Adrenal gland (tissue), 12 donors: ENCODE measurements around the gene STAT4. TPM values are rescaled to one million over a fixed set of nuclear protein-coding genes. Genes with fewer than 3 reads are reported as not detected.

Experiments
- DNase-seq, 7 donors: peaks; one replicate each; pipeline ENCODE4 v3.0.0-alpha.2; 2019 to 2020
- H3K27ac ChIP-seq, 5 donors: fragments of 200-600 bp; sonication (generic) in 4 of 5; 1 replicate in 3 of 5; 2 replicates in 2 of 5; pipeline versions ENCODE4 v1.5.1 to v1.8.0; 2016 to 2020; ENCODE audit warnings: mild to moderate bottlenecking in 1 of 5
- H3K27me3 ChIP-seq: fragments of 200-600 bp; 2 replicates; pipeline ENCODE4 v1.8.0; 2021
- H3K36me3 ChIP-seq, 2 donors: fragments of 200-600 bp; replicated peaks in 1 of 2; 1 replicate in 1 of 2; 2 replicates in 1 of 2; pipeline versions ENCODE4 v1.5.1 to v1.8.0; 2018 to 2022
- H3K4me1 ChIP-seq, 2 donors: fragments of 200-600 bp; replicated peaks in 1 of 2; 1 replicate in 1 of 2; 2 replicates in 1 of 2; pipeline versions ENCODE4 v1.5.1 to v1.8.0; 2018 to 2021
- H3K4me3 ChIP-seq, 4 donors: fragments of 200-600 bp; sonication (generic) in 3 of 4; one replicate each; pipeline ENCODE4 v1.5.1; 2016 to 2018
- H3K9me3 ChIP-seq, 3 donors: fragments of 200-600 bp; sonication (generic) in 1 of 3; replicated peaks in 1 of 3; 1 replicate in 2 of 3; 2 replicates in 1 of 3; pipeline versions ENCODE4 v1.5.1 to v1.8.0; 2016 to 2021
- CTCF ChIP-seq, 6 experiments: fragments of 450-650 bp in 4 of 6; fragments of 200-600 bp in 2 of 6; sonication (generic) in 1 of 6; IDR thresholded peaks; 1 replicate in 5 of 6; 2 replicates in 1 of 6; pipeline versions ENCODE4 v1.5.1 to v1.8.0; 2016 to 2021; ENCODE audit warnings: antibody characterized with exemption in 6 of 6, mild to moderate bottlenecking in 2 of 6, moderate library complexity in 1 of 6
- POLR2A ChIP-seq, 2 donors: fragments of 450-650 bp; IDR thresholded peaks; one replicate each; pipeline ENCODE4 v1.6.1; 2017; ENCODE audit warnings: antibody characterized with exemption in 2 of 2, mild to moderate bottlenecking in 2 of 2, moderate library complexity in 1 of 2
- WGBS, 4 donors: extraction: QIAGEN DNeasy Blood & Tissue Kit in 2 of 4; methylation state at CpG; one replicate each; pipeline versions ENCODE4 v1.1.5 to v1.1.7; 2013 to 2017; 5-methylcytosine and 5-hydroxymethylcytosine counted together
- intact Hi-C, 2 donors: fragments of 100-400 bp; cut with DNase I; formaldehyde crosslinking; loops; one replicate each; pipeline versions ENCODE4 v1.14.1 to v1.15.0; 2022 to 2023
- polyA plus RNA-seq, 3 donors: library from polyadenylated mRNA; stranded (reverse); fragments of 200-250 nt in 2 of 3; fragments of 350-450 nt in 1 of 3; fragmentation: Illumina TruSeq in 1 of 3; extraction: RNeasy Lipid Tissue Mini Kit (QIAGEN cat#74804) in 1 of 3; gene quantifications; one replicate each; pipeline ENCODE4 v1.2.3, GENCODE V29; 2013 to 2014
- total RNA-seq, 9 donors: library from RNA; depleted of rRNA in 4 of 9; stranded (reverse); fragments of >200 nt in 4 of 9; fragments of 120-200 nt in 1 of 9; fragmentation: NEBNext Ultra II Directional in 1 of 9; extraction: Animal tissue kit (Norgen Biotek cat#: 25700) in 1 of 9; gene quantifications; one replicate each; pipeline versions ENCODE4 v1.1.0 to v1.2.4, GENCODE V29; 2013 to 2023
- donor health status: healthy with polysubstance abuse.
- donor health status: Bipolar disorder and iron deficiency.
- donor health status: DM: yes; HTN: yes; CAD: no.
- donor health status: DM: no; HTN: no; CAD: no.
- donor health status: DM: no; HTN: no; CAD: no.
- donor health status: DM: yes; HTN: yes; CAD: no.

STAT4 gene
- total and polyA plus RNA-seq, 12 donors = 0.52 to 5.1 (median 1.4) TPM

- Histone ChIP-seq H3K36me3 (peaks cover 0 to 22% of the 10 kb centered on the region in 2 donors), H3K27me3 (no peaks in the 10 kb centered on the region), H3K27ac (peak overlapping the region; percentile 15 to 97 (median 90)), H3K9me3 (no peaks in the 10 kb centered on the region), H3K4me1 (peaks cover 11 to 29% of the 10 kb centered on the region in 2 donors), H3K4me3 (peak overlapping the region; percentile 6 to 90 (median 56))
- TF ChIP-seq POLR2A (IDR thresholded peaks at IDR 0.05) = no peak
- no peak for TF ChIP-seq CTCF (IDR thresholded peaks at IDR 0.05)
- DNase-seq = peak in 3 of 7 donors; percentile 23 to 29 (median 25)
- WGBS, 4 donors = 27 to 33% (median 29%) methylated on average over 14 of the region's 14 CpGs
- intact Hi-C loops = no loop called here
Measured at GRCh38 chr2:191012845-191013681, 137.7 kb downstream of the STAT4 start.

- no peaks in the 10 kb centered on the region for H3K27me3 ChIP-seq
- peaks cover 0 to 30% of the 10 kb centered on the region in 2 donors for H3K36me3 ChIP-seq
- H3K27ac ChIP-seq = peak overlapping the region in 1 of 5 donors; percentile 97
- intact Hi-C loops = no loop called here
- no peaks in the 10 kb centered on the region for H3K9me3 ChIP-seq
- H3K4me3 ChIP-seq = peak overlapping the region in 1 of 4 donors; percentile 81
- no peak for DNase-seq
- 88 to 98% (median 95%) methylated on average over 3 of the region's 3 CpGs for WGBS, 4 donors
- peaks cover 11 to 29% of the 10 kb centered on the region in 2 donors for H3K4me1 ChIP-seq
- TF ChIP-seq POLR2A (IDR thresholded peaks at IDR 0.05) = no peak
- TF ChIP-seq CTCF (IDR thresholded peaks at IDR 0.05) = no peak
Measured at GRCh38 chr2:191012346-191012745, 138.4 kb downstream of the STAT4 start.

GRCh38 chr2:191010887-191011885, 139.6 kb downstream of the STAT4 start:
- Histone ChIP-seq H3K27ac (no peak overlapping the region), H3K4me3 (no peak overlapping the region), H3K27me3 (no peaks in the 10 kb centered on the region), H3K36me3 (peaks cover 0 to 41% of the 10 kb centered on the region in 2 donors), H3K9me3 (no peaks in the 10 kb centered on the region), H3K4me1 (peaks cover 11 to 29% of the 10 kb centered on the region in 2 donors)
- TF ChIP-seq CTCF (IDR thresholded peaks at IDR 0.05) (no peak), POLR2A (IDR thresholded peaks at IDR 0.05) (no peak)
- 80 to 86% (median 84%) methylated on average over 14 of the region's 14 CpGs for WGBS, 4 donors
- intact Hi-C loops = no loop called here
- DNase-seq = no peak
